Pancreas (tissue), 10 donors: ENCODE measurements around the gene IPO8. TPM values are rescaled to one million over a fixed set of nuclear protein-coding genes. Genes with fewer than 3 reads are reported as not detected.
A peak's percentile ranks its signal among the peaks of the same experiment; 100 is the strongest.

ENCODE experiments used
- ATAC-seq, 4 donors: fragments of 200-7000 bp; cut with Tn5 transposase; one replicate each; pipeline versions ENCODE4 v1.8.0 to v1.9.1; 2020; ENCODE audit warnings: mild to moderate bottlenecking in 4 of 4, moderate library complexity in 4 of 4
- DNase-seq, 6 donors: peaks; one replicate each; pipeline ENCODE4 v3.0.0-alpha.2; 2020
- FAIRE-seq: peaks from 2 replicates; lab custom pipeline; 2012; peaks lifted over from hg19 to GRCh38; lab: Jason Lieb, UNC
- H3K27ac ChIP-seq, 4 donors: fragments of 200-600 bp; sonication (generic); 1 replicate in 3 of 4; 2 replicates in 1 of 4; pipeline versions ENCODE4 v1.5.0 to v1.8.0; 2020
- H3K27me3 ChIP-seq, 4 donors: fragments of 200-600 bp; one replicate each; pipeline ENCODE4 v1.8.0; 2021
- H3K36me3 ChIP-seq, 3 donors: fragments of 200-600 bp; sonication (generic) in 1 of 3; one replicate each; pipeline versions ENCODE4 v1.5.0 to v1.8.0; 2020 to 2021
- H3K4me1 ChIP-seq, 3 donors: fragments of 200-600 bp; one replicate each; pipeline ENCODE4 v1.8.0; 2021
- H3K4me3 ChIP-seq, 4 donors: fragments of 200-600 bp; sonication (generic) in 2 of 4; one replicate each; pipeline versions ENCODE4 v1.5.0 to v1.8.0; 2020 to 2021
- H3K9me3 ChIP-seq, 4 donors: fragments of 200-600 bp; one replicate each; pipeline ENCODE4 v1.8.0; 2021
- CTCF ChIP-seq, 4 donors: fragments of 200-600 bp; sonication (generic) in 3 of 4; IDR thresholded peaks; one replicate each; pipeline versions ENCODE4 v1.5.0 to v1.8.0; 2021; ENCODE audit warnings: antibody characterized with exemption in 4 of 4
- WGBS, 2 donors: extraction: QIAGEN DNeasy Blood & Tissue Kit; methylation state at CpG; one replicate each; pipeline ENCODE4 v1.1.7; 2013; 5-methylcytosine and 5-hydroxymethylcytosine counted together
- intact Hi-C, 3 donors: fragments of 100-400 bp; cut with DNase I; formaldehyde crosslinking; loops; one replicate each; pipeline versions ENCODE4 v1.11.1 to v1.14.2; 2022
- polyA plus RNA-seq, 2 donors: library from polyadenylated mRNA; stranded (reverse); fragments of 200-250 nt; gene quantifications; one replicate each; pipeline ENCODE4 v1.2.3, GENCODE V29; 2013
- total RNA-seq, 6 donors: library from RNA; stranded (reverse); fragmentation: NEBNext Ultra II Directional in 4 of 6; extraction: Animal tissue kit (Norgen Biotek cat#: 25700) in 4 of 6; gene quantifications; one replicate each; pipeline versions ENCODE4 v1.2.1 to v1.2.4, GENCODE V29; 2021 to 2023
- donor health status: healthy with polysubstance abuse.
- donor health status: DM: no; HTN: no; CAD: no; lungs with moderate emphysema.
- donor health status: DM: no; HTN: no; CAD: no.
- donor health status: control.
- donor health status: control.
- donor health status: Bipolar disorder and iron deficiency.
- donor health status: DM: yes; HTN: yes; CAD: no.
- donor health status: DM: no; HTN: no; CAD: no.
- donor health status: DM: no; HTN: no; CAD: no.
- donor health status: DM: yes; HTN: yes; CAD: no.

The IPO8 gene
- total RNA-seq = 10 to 100 TPM; 20.8 to 41.4 (median 27.3) TPM
- polyA plus RNA-seq = 10 to 100 TPM in 1 of 2 donors, 1 to 10 TPM in 1; 6.1 to 11.0 TPM

GRCh38 chr12:30695199-30696102, at the start of gene IPO8:
Gene IPO8 (minus strand): TSS chr12:30695869. CDS start chr12:30695647, 222 bp downstream.
- FAIRE-seq (no peak), DNase-seq (peak; percentile 91 to 95 (median 94)), ATAC-seq (peak; percentile 95 to 99 (median 98))
- H3K4me3 ChIP-seq = peak within 1 kb of the TSS; percentile 87 to 100 (median 92)
- H3K27me3 ChIP-seq = no peaks in the 10 kb centered on the region
- H3K27ac ChIP-seq = peak within 1 kb of the TSS; percentile 76 to 89 (median 86)
- H3K36me3 ChIP-seq = no peaks in the 10 kb centered on the region
- intact Hi-C loops = no loop called here
- H3K4me1 ChIP-seq = peaks cover 0 to 25% (median 9%) of the 10 kb centered on the region in 3 donors
- TF ChIP-seq CTCF (IDR thresholded peaks at IDR 0.05) = peak in 2 of 4 donors; percentile 10 to 14
- WGBS, 2 donors = 1% methylated on average over 62 to 71 of the region's 71 CpGs
- no peaks in the 10 kb centered on the region for H3K9me3 ChIP-seq

- 96% methylated on average over 2 of the region's 2 CpGs for WGBS, 2 donors
- TF ChIP-seq CTCF (IDR thresholded peaks at IDR 0.05) = no peak
- Histone ChIP-seq H3K27me3 (no peaks in the 10 kb centered on the region), H3K27ac (no peak overlapping the region), H3K36me3 (no peaks in the 10 kb centered on the region), H3K9me3 (no peaks in the 10 kb centered on the region), H3K4me1 (no peaks in the 10 kb centered on the region), H3K4me3 (no peak overlapping the region)
- intact Hi-C loops = no loop called here
- FAIRE-seq (no peak), ATAC-seq (no peak), DNase-seq (no peak)
These were observed 48.7 kb upstream of the IPO8 start for GRCh38 chr12:30744321-30744720.

- no peaks in the 10 kb centered on the region for H3K27me3 ChIP-seq
- H3K36me3 ChIP-seq = no peaks in the 10 kb centered on the region
- FAIRE-seq = peak; percentile 59
- no peaks in the 10 kb centered on the region for H3K9me3 ChIP-seq
- no peak overlapping the region for H3K4me3 ChIP-seq
- H3K4me1 ChIP-seq = no peaks in the 10 kb centered on the region
- TF ChIP-seq CTCF (IDR thresholded peaks at IDR 0.05) = no peak
- intact Hi-C loops = no loop called here
- no peak for ATAC-seq
- DNase-seq = no peak
- H3K27ac ChIP-seq = no peak overlapping the region
These were observed 44.6 kb upstream of the IPO8 start for GRCh38 chr12:30740274-30740673.

GRCh38 chr12:30739020-30739419, 43.4 kb upstream of the IPO8 start:
- Histone ChIP-seq H3K36me3 (no peaks in the 10 kb centered on the region), H3K27me3 (no peaks in the 10 kb centered on the region), H3K4me3 (no peak overlapping the region), H3K9me3 (no peaks in the 10 kb centered on the region), H3K27ac (no peak overlapping the region), H3K4me1 (no peaks in the 10 kb centered on the region)
- no peak for FAIRE-seq
- 93 to 94% methylated on average over 2 of the region's 2 CpGs for WGBS, 2 donors
- intact Hi-C loops = no loop called here
- DNase-seq = no peak
- TF ChIP-seq CTCF (IDR thresholded peaks at IDR 0.05) = no peak
- ATAC-seq = no peak
